SK-N-SH treated with all-trans-retinoic acid at 6 μM for 48 hours (cell line): ENCODE data around the gene KRTAP5-2.

Experiments used
- ATAC-seq: fragments of 200-7000 bp; cut with Tn5 transposase; 3 replicates; pipeline ENCODE4 v1.9.1; 2020; ENCODE audit warnings: mild to moderate bottlenecking, moderate library complexity
- ARNTL ChIP-seq: fragments of 450-650 bp; formaldehyde crosslinking; IDR thresholded peaks from 2 replicates; pipeline ENCODE4 v1.5.0; 2020; ENCODE audit warnings: low read depth, mild to moderate bottlenecking, moderate library complexity, borderline replicate concordance
- CREB5 ChIP-seq: fragments of 250-450 bp; sonication (Bioruptor Pico); IDR thresholded peaks from 2 replicates; pipeline ENCODE4 v1.5.1; 2020; ENCODE audit warnings: low read depth, mild to moderate bottlenecking, moderate library complexity
- CSDC2 ChIP-seq: fragments of 250-450 bp; sonication (Bioruptor Pico); IDR thresholded peaks from 2 replicates; pipeline ENCODE4 v1.5.0; 2020; ENCODE audit warnings: mild to moderate bottlenecking, moderate library complexity
- CSRNP3 ChIP-seq: fragments of 250-450 bp; sonication (Bioruptor Pico); IDR thresholded peaks from 2 replicates; pipeline ENCODE4 v1.5.1; 2021; ENCODE audit warnings: mild to moderate bottlenecking, moderate library complexity
- ESRRG ChIP-seq: fragments of 250-450 bp; sonication (Bioruptor Pico); IDR thresholded peaks from 2 replicates; pipeline ENCODE4 v1.6.1; 2021; ENCODE audit warnings: mild to moderate bottlenecking
- GLIS3 ChIP-seq: fragments of 250-450 bp; sonication (Bioruptor Pico); IDR thresholded peaks from 2 replicates; pipeline ENCODE4 v1.5.0; 2020; ENCODE audit warnings: mild to moderate bottlenecking, moderate library complexity
- ISL1 ChIP-seq: fragments of 250-450 bp; sonication (Bioruptor Pico); IDR thresholded peaks from 2 replicates; pipeline ENCODE4 v2.1.2; 2022; ENCODE audit warnings: mild to moderate bottlenecking, moderate library complexity
- OSR1 ChIP-seq: fragments of 250-450 bp; sonication (Bioruptor Pico); IDR thresholded peaks from 2 replicates; pipeline ENCODE4 v1.8.0; 2022; ENCODE audit warnings: moderate library complexity, mild to moderate bottlenecking, inconsistent platforms
- RARB ChIP-seq: fragments of 250-450 bp; sonication (Bioruptor Pico); IDR thresholded peaks from 2 replicates; pipeline ENCODE4 v1.8.0; 2021; ENCODE audit warnings: mild to moderate bottlenecking, moderate library complexity
- SNAI2 ChIP-seq: fragments of 250-450 bp; sonication (Bioruptor Pico); IDR thresholded peaks from 2 replicates; pipeline ENCODE4 v1.5.0; 2020; ENCODE audit warnings: mild to moderate bottlenecking, moderate library complexity
- TCF4 ChIP-seq: fragments of 250-450 bp; sonication (Bioruptor Pico); IDR thresholded peaks from 2 replicates; pipeline ENCODE4 v1.8.0; 2021; ENCODE audit warnings: mild to moderate bottlenecking, moderate library complexity, borderline replicate concordance
- TOX ChIP-seq: fragments of 250-450 bp; sonication (Bioruptor Pico); IDR thresholded peaks from 2 replicates; pipeline ENCODE4 v1.8.0; 2021; ENCODE audit warnings: mild to moderate bottlenecking, moderate library complexity, borderline replicate concordance
- TSHZ2 ChIP-seq: fragments of 250-450 bp; sonication (Bioruptor Pico); IDR thresholded peaks from 2 replicates; pipeline ENCODE4 v1.5.0; 2020; ENCODE audit warnings: mild to moderate bottlenecking, moderate library complexity
- ZFP3 ChIP-seq: fragments of 250-450 bp; sonication (Bioruptor Pico); IDR thresholded peaks from 2 replicates; pipeline ENCODE4 v1.5.0; 2020; ENCODE audit warnings: mild to moderate bottlenecking, moderate library complexity
- ZNF565 ChIP-seq: fragments of 450-650 bp; formaldehyde crosslinking; conservative IDR thresholded peaks from 2 replicates; pipeline ENCODE4 v1.5.0; 2020; ENCODE audit warnings: low read depth, mild to moderate bottlenecking, moderate library complexity
- ZNF8 ChIP-seq: fragments of 450-650 bp; formaldehyde crosslinking; IDR thresholded peaks from 2 replicates; pipeline ENCODE4 v1.5.0; 2020; ENCODE audit warnings: mild to moderate bottlenecking, moderate library complexity
- TF ChIP-seq, protein P1 (sequence below): fragments of 250-450 bp; sonication (Bioruptor Pico); IDR thresholded peaks from 2 replicates; pipeline ENCODE4 v1.8.0; 2021; ENCODE audit warnings: low read depth, mild to moderate bottlenecking, moderate library complexity, borderline replicate concordance
- TF ChIP-seq, protein P2 (sequence below): fragments of 250-450 bp; sonication (Bioruptor Pico); IDR thresholded peaks from 2 replicates; pipeline ENCODE4 v1.8.0; 2020; ENCODE audit warnings: mild to moderate bottlenecking, moderate library complexity, borderline replicate concordance

Gene KRTAP5-2

DNA sequence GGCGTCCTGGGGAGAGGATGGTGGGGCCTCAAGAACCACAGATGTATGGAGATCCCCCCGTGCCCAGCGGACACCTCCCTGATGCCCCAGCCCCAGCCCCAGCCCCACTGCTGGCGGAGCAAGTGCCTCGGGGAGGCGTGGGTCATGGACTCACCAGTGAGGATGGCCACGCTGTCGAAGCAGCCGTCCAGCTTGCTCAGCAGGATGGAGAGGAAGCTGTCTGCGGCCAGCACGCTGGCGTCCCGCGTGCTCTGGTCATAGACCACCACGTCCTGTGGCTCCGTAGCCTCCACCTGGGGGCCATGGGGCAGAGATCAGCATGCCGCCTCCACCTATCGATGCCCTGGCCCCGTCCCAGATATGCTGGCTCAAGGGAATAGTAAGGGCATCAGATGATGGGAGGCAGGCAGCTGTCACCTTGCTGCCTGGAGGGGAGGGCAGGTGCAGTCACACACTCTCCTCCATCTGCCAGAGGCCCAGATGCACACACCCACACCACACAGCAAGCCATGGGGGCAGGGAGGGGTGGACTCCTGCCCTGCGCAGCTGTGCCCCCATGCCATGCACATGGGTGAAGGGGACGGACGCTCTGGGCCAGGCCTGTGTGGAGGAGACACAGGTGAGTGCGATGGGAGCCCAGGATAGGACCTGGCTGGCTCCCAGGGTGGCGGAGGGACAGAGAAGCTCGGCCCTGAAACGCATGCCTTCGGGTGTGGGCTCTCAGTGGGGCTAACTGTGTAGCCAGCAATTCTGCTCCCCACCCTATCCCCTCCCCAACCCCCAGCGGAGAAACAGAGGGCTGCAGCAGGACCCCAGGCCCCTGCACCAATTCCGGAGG, 34.2 kb downstream of the KRTAP5-2 start:
- no peak for ATAC-seq

DNA sequence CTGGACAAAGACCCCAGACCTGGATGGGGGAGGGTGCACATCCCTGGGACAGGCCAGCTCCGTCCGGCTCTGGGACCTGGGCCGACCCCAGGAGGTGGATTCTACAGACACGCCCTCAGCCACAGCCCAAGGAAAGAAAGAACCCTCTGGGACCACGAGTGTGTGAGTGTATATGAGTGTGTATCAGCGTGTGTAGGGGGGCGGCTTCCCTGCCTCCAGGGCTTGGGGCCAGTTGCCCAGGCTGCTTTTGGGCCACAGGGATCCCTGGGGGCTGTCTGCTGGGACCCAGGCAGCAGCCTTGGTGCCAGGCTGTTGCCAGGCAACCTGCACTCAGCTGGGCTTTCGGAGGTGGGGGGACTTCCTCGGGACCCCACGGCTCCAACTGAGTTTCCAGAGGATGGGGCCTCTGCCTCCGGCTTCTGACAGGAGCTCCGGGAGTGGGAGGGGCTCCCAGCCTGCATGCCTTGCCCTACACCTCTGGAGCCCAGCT, 34.9 kb downstream of the KRTAP5-2 start:
- no peak for ATAC-seq
- TF ChIP-seq CSRNP3 (CRISPR knock-in tag) (no peak), ZNF8 (CRISPR knock-in tag) (no peak), ARNTL (CRISPR knock-in tag) (no peak), GLIS3 (CRISPR knock-in tag) (no peak), CREB5 (CRISPR knock-in tag) (no peak), TCF4 (CRISPR knock-in tag) (no peak), ZFP3 (CRISPR knock-in tag) (no peak), RARB (no peak), TOX (CRISPR knock-in tag) (no peak), ISL1 (CRISPR knock-in tag) (no peak), ZNF565 (CRISPR knock-in tag) (no peak), OSR1 (CRISPR knock-in tag) (no peak), SNAI2 (CRISPR knock-in tag) (no peak)
- TF ChIP-seq, protein P1, sequence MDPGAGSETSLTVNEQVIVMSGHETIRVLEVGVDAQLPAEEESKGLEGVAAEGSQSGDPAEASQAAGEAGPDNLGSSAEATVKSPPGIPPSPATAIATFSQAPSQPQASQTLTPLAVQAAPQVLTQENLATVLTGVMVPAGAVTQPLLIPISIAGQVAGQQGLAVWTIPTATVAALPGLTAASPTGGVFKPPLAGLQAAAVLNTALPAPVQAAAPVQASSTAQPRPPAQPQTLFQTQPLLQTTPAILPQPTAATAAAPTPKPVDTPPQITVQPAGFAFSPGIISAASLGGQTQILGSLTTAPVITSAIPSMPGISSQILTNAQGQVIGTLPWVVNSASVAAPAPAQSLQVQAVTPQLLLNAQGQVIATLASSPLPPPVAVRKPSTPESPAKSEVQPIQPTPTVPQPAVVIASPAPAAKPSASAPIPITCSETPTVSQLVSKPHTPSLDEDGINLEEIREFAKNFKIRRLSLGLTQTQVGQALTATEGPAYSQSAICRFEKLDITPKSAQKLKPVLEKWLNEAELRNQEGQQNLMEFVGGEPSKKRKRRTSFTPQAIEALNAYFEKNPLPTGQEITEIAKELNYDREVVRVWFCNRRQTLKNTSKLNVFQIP: no peak
- TF ChIP-seq, protein P2, sequence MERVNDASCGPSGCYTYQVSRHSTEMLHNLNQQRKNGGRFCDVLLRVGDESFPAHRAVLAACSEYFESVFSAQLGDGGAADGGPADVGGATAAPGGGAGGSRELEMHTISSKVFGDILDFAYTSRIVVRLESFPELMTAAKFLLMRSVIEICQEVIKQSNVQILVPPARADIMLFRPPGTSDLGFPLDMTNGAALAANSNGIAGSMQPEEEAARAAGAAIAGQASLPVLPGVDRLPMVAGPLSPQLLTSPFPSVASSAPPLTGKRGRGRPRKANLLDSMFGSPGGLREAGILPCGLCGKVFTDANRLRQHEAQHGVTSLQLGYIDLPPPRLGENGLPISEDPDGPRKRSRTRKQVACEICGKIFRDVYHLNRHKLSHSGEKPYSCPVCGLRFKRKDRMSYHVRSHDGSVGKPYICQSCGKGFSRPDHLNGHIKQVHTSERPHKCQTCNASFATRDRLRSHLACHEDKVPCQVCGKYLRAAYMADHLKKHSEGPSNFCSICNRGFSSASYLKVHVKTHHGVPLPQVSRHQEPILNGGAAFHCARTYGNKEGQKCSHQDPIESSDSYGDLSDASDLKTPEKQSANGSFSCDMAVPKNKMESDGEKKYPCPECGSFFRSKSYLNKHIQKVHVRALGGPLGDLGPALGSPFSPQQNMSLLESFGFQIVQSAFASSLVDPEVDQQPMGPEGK (CRISPR knock-in tag): no peak

More for the DNA sequence above, 34.2 kb downstream of the KRTAP5-2 start:
- TF ChIP-seq, protein P1: no peak
- no peak for TF ChIP-seq TOX (CRISPR knock-in tag)
- TF ChIP-seq CSDC2 (CRISPR knock-in tag): no peak

- no peak for ATAC-seq
- TF ChIP-seq TSHZ2 (CRISPR knock-in tag): no peak
- no peak for TF ChIP-seq ESRRG (CRISPR knock-in tag)
- TF ChIP-seq SNAI2 (CRISPR knock-in tag): no peak
- TF ChIP-seq ZNF565 (CRISPR knock-in tag): no peak
- no peak for TF ChIP-seq TCF4 (CRISPR knock-in tag)
- TF ChIP-seq CSRNP3 (CRISPR knock-in tag): no peak
- TF ChIP-seq CSDC2 (CRISPR knock-in tag): no peak
- TF ChIP-seq, protein P1: no peak
- TF ChIP-seq CREB5 (CRISPR knock-in tag): no peak
- no peak for TF ChIP-seq OSR1 (CRISPR knock-in tag)
Measured at GRCh38 chr11:1562469-1563148, 35.5 kb downstream of the KRTAP5-2 start.
